Measurements from ENCODE around the gene LAMB4. TPM values are rescaled to one million over a fixed set of nuclear protein-coding genes. Genes with fewer than 3 reads are reported as not detected.
A peak's percentile ranks its signal among the peaks of the same experiment; 100 is the strongest.

Gene LAMB4
- total RNA-seq, 2 donors from 2014 or later = 0.85 TPM; not detected in 1

DNA sequence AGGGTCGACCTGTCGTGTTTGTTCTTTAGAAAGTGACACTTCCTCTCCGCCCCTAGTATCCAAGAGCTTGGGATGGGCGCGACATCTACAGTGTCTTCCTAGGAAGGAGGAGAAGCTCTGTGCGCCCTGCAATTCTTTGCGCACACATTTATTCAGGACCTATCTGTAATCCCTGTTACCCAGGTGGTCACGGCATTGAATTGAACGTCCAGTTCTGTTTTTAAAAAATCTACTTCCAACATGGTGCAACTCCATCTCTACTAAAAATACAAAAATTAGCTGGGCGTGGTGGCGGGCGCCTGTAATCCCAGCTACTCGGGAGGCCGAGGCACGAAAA, 126.6 kb downstream of the LAMB4 start:
- 50% methylated on average over 15 of the region's 15 CpGs for WGBS
- Histone ChIP-seq H3K9me3 (no peaks in the 10 kb centered on the region), H3K27me3 (replicated peaks; ENCODE audit: insufficient read depth) (peaks cover 3% of the 10 kb centered on the region), H3K4me3 (peak overlapping the region; percentile 46 to 48), H3K27ac (no peak overlapping the region), H3K4me1 (replicated peaks) (peaks cover 4% of the 10 kb centered on the region), H3K36me3 (no peaks in the 10 kb centered on the region)
- no peak for DNase-seq (ENCODE audit: low spot score)
- intact Hi-C loops (cut with DNase I) = loop anchor here (5.0 to 10.0 kb wide), 2 partner anchors 111 to 141 kb away; partner anchors contain the start of gene DLD
- TF ChIP-seq POLR2A (IDR thresholded peaks at IDR 0.05) (no peak), POLR2AphosphoS5 (IDR thresholded peaks at IDR 0.05) (no peak), CTCF (IDR thresholded peaks at IDR 0.05) (no peak)

GRCh38 chr7:108002726-108003598, 127.2 kb downstream of the LAMB4 start, which contains the start of gene LAMB1:
LAMB1 (minus strand) TSS chr7:108003161; CDS start chr7:108002885, 276 bp downstream.
- intact Hi-C loops (cut with DNase I) = loop anchor here (5.0 to 10.0 kb wide), 2 partner anchors 111 to 142 kb away; partner anchors contain the start of gene DLD
- peak within 1 kb of the TSS; percentile 52 to 57 for H3K27ac ChIP-seq
- H3K27me3 ChIP-seq (replicated peaks; ENCODE audit: insufficient read depth) = peaks cover 3% of the 10 kb centered on the region
- WGBS = 1% methylated on average over 67 of the region's 75 CpGs
- H3K36me3 ChIP-seq = no peaks in the 10 kb centered on the region
- TF ChIP-seq CTCF (IDR thresholded peaks at IDR 0.05) (no peak), POLR2A (IDR thresholded peaks at IDR 0.05) (peak; percentile 48), POLR2AphosphoS5 (IDR thresholded peaks at IDR 0.05) (peak; percentile 52)
- DNase-seq (ENCODE audit: low spot score) = peak; percentile 33
- H3K9me3 ChIP-seq = no peaks in the 10 kb centered on the region
- H3K4me3 ChIP-seq = peak within 1 kb of the TSS; percentile 46 to 48
- H3K4me1 ChIP-seq (replicated peaks) = peaks cover 4% of the 10 kb centered on the region

DNA sequence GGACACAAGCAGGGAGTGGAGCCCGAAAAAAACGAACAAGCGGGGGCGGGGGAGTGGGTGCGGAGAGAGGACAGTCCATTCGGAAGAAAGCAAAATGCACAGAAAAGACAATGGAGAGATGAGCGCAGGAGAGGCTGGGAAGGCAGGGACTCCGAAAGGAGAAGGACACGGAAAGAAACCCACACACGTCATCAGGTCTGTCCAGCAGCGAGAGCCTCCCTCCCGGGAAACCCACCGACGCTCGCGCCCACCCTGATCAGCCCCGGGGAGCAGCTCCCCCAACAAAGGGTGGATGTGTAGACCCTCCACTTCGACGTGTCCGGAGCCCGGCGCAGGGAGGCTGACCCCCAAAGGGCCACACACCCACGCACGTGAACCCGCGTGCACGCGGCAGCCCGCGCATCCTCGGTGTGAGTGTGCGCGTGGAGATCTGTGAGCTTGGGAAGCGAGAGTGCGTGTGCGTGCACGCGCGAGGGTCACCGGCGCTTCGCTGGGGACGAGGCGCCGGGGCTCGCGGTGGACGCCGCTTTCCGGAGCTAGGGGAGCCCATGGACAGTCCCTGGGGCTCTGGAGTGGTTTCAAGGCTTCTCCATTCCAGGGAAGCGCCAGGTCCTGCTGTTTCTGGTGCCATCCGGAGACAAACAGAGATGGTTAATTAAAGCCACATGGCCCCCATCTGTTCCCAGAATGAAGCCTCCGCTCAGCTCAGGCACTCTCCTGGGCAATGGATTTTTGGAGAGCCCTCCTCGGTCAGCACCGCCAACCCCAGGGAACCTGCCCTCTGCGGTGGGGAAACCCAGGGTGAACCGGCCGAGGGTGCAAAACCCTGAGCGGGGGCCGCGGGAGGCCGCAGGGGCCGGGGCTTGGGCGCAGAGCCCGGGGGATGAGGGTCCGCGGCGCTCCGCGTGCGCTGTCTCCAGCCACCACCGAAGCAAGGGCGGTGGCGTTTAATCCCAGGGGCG, 128.1 kb downstream of the LAMB4 start:
- intact Hi-C loops (cut with DNase I) = loop anchor here (5.0 to 10.0 kb wide), 2 partner anchors 110 to 143 kb away; partner anchors contain the start of gene DLD

More for the DNA sequence above, 128.1 kb downstream of the LAMB4 start:
- Histone ChIP-seq H3K9me3 (no peaks in the 10 kb centered on the region), H3K27me3 (replicated peaks; ENCODE audit: insufficient read depth) (peaks cover 3% of the 10 kb centered on the region), H3K4me1 (replicated peaks) (peaks cover 4% of the 10 kb centered on the region), H3K36me3 (no peaks in the 10 kb centered on the region), H3K27ac (peak overlapping the region; percentile 52 to 57), H3K4me3 (peak overlapping the region; percentile 46 to 48)
- DNase-seq (ENCODE audit: low spot score) = no peak
- TF ChIP-seq CTCF (IDR thresholded peaks at IDR 0.05) (no peak), POLR2AphosphoS5 (IDR thresholded peaks at IDR 0.05) (no peak), POLR2A (IDR thresholded peaks at IDR 0.05) (no peak)
- 1% methylated on average over 74 of the region's 75 CpGs for WGBS

Measured in prostate gland (tissue), 2 donors.